HFFc6 (cell line): ENCODE data around the gene SEMA4D. TPM values are rescaled to one million over a fixed set of nuclear protein-coding genes. Genes with fewer than 3 reads are reported as not detected.
A peak's percentile ranks its signal among the peaks of the same experiment; 100 is the strongest.
"Not testable (repeated sequence)": the region's sequence is repeated elsewhere in the genome, so short reads cannot be mapped to it uniquely, and the experiment has no call there.

Experiments
- DNase-seq: peaks from one replicate; pipeline ENCODE4 v3.0.0-alpha.2; 2018
- H3K27ac Mint-ChIP-seq: 2 replicates; pipeline ENCODE4 v1.8.0; 2020; ENCODE audit warnings: mild to moderate bottlenecking, mixed read lengths
- H3K27me3 Mint-ChIP-seq: 2 replicates; pipeline ENCODE4 v1.8.0; 2021; ENCODE audit warnings: mild to moderate bottlenecking, moderate library complexity, mixed read lengths; ENCODE audit not compliant: insufficient read depth
- H3K36me3 Mint-ChIP-seq: 2 replicates; pipeline ENCODE4 v1.8.0; 2021; ENCODE audit warnings: low read depth, mixed read lengths
- H3K4me1 Mint-ChIP-seq: 2 replicates; pipeline ENCODE4 v1.8.0; 2020; ENCODE audit warnings: low read depth, mixed read lengths
- H3K4me3 Mint-ChIP-seq: 2 replicates; pipeline ENCODE4 v1.8.0; 2020; ENCODE audit warnings: mild to moderate bottlenecking, moderate library complexity, mixed read lengths
- H3K9me3 Mint-ChIP-seq: 2 replicates; pipeline ENCODE4 v1.8.0; 2020; ENCODE audit warnings: mild to moderate bottlenecking, mixed read lengths
- total RNA-seq, 6 experiments: library from RNA; stranded (reverse); fragmentation: NEBNext Ultra II Directional; extraction: Animal tissue kit (Norgen Biotek cat#: 25700); gene quantifications; 2 replicates in 1 of 6; 3 replicates in 5 of 6; pipeline ENCODE4 v1.2.3, GENCODE V29; 2021
- TF ChIP-seq, protein P1 (sequence below): fragments of 200-600 bp; sonication (generic); IDR thresholded peaks from 2 replicates; pipeline ENCODE4 v1.5.0; 2021; ENCODE audit warnings: antibody characterized with exemption, mild to moderate bottlenecking

Gene SEMA4D
- total RNA-seq, 6 experiments from 2014 or later = not detected

GRCh38 chr9:89473762-89474469, 24.0 kb downstream of the SEMA4D start:
- no peak overlapping the region for H3K27ac Mint-ChIP-seq
- TF ChIP-seq, protein P1, sequence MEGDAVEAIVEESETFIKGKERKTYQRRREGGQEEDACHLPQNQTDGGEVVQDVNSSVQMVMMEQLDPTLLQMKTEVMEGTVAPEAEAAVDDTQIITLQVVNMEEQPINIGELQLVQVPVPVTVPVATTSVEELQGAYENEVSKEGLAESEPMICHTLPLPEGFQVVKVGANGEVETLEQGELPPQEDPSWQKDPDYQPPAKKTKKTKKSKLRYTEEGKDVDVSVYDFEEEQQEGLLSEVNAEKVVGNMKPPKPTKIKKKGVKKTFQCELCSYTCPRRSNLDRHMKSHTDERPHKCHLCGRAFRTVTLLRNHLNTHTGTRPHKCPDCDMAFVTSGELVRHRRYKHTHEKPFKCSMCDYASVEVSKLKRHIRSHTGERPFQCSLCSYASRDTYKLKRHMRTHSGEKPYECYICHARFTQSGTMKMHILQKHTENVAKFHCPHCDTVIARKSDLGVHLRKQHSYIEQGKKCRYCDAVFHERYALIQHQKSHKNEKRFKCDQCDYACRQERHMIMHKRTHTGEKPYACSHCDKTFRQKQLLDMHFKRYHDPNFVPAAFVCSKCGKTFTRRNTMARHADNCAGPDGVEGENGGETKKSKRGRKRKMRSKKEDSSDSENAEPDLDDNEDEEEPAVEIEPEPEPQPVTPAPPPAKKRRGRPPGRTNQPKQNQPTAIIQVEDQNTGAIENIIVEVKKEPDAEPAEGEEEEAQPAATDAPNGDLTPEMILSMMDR = no peak
- H3K4me1 Mint-ChIP-seq = peaks cover 8% of the 10 kb centered on the region; the same call in 1 of the 2 replicates
- peaks cover 5% of the 10 kb centered on the region; the same call in 1 of the 2 replicates for H3K9me3 Mint-ChIP-seq
- no peaks in the 10 kb centered on the region for H3K36me3 Mint-ChIP-seq
- peak; percentile 3 for DNase-seq
- no peak overlapping the region for H3K4me3 Mint-ChIP-seq
- H3K27me3 Mint-ChIP-seq = peaks cover 7% of the 10 kb centered on the region

DNA sequence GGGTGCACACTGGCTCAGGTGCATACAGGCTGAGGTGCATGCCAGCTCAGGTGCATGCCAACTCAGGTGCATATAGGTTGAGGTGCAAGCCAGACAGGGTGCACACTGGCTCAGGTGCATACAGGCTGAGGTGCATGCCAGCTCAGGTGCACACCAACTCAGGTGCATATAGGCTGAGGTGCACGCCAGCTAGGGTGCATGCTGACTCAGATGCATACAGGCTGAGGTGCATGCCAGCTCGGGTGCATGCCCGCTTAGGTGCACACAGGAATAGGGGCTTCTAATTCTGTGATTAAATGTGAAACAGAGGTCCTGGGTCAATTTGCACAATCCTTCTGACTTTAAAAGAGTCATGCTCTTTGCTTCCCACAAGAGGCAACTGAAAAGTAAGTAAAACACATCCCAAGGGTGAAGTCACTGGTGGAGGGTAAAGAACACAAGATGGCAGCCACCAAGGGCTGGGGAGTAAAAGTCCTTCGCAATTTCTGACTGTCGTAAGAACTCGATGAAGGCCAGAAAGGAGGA, 26.1 kb downstream of the SEMA4D start:
- H3K36me3 Mint-ChIP-seq, H3K27ac Mint-ChIP-seq, H3K9me3 Mint-ChIP-seq, H3K27me3 Mint-ChIP-seq, H3K4me1 Mint-ChIP-seq, H3K4me3 Mint-ChIP-seq, DNase-seq: not testable (repeated sequence)

DNA sequence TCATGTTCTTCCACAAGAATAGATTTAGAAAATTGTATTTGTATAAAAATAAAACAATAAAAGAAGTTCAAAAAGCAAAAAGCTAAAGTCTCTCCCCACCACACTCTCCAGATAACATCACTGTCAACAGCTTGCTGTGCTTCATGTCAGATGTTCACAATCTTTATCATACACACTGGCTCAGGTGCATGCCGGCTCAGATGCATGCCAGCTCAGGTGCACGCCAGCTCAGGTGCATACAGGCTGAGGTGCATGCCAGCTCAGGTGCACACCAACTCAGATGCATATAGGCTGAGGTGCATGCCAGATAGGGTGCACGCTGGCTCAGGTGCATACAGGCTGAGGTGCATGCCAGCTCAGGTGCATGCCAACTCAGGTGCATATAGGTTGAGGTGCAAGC, 26.5 kb downstream of the SEMA4D start:
- Mint-ChIP-seq H3K27me3 (peaks cover 7% of the 10 kb centered on the region), H3K36me3 (no peaks in the 10 kb centered on the region), H3K27ac (no peak overlapping the region), H3K4me1 (peaks cover 8% of the 10 kb centered on the region; the same call in 1 of the 2 replicates), H3K9me3 (no peaks in the 10 kb centered on the region; the same call in 1 of the 2 replicates), H3K4me3 (no peak overlapping the region)
- DNase-seq = no peak
- TF ChIP-seq, protein P1 = no peak

DNA sequence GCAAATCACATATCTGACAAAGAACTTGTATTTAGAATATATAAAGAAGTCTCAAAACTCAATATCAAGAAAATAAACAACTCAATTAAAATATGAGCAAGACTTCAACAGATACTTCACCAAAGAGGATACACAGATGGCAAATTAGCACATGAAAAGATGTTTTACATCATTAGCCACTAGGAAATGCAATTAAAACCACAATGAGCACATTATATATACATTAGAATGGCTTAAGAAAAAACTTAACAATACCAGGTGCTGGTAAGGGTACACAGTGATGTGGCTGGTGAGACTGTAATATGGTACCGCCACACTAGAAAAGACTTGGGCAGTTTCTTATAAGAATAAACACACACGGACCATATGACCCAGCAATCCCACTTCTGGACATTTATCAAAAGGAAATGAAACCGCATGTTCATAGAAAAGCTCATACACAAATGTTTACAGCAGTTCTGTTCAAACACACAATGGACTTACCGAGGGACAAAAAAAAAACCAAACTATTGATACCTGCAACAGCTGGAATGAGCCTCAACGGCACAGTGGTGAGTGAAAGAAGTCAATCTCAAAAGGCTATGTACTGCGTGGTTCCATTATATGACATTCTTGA, 27.6 kb downstream of the SEMA4D start:
- Mint-ChIP-seq H3K27ac (no peak overlapping the region), H3K4me1 (peaks cover 8% of the 10 kb centered on the region; the same call in 1 of the 2 replicates), H3K4me3 (no peak overlapping the region), H3K36me3 (no peaks in the 10 kb centered on the region), H3K27me3 (peaks cover 5% of the 10 kb centered on the region), H3K9me3 (no peaks in the 10 kb centered on the region; the same call in 1 of the 2 replicates)
- DNase-seq = no peak
- TF ChIP-seq, protein P1 = no peak

GRCh38 chr9:89469003-89469402, 28.9 kb downstream of the SEMA4D start:
- TF ChIP-seq, protein P1 = no peak
- Mint-ChIP-seq H3K4me1 (peaks cover 3% of the 10 kb centered on the region; the same call in 1 of the 2 replicates), H3K27ac (no peak overlapping the region), H3K27me3 (peaks cover 5% of the 10 kb centered on the region), H3K36me3 (no peaks in the 10 kb centered on the region), H3K4me3 (no peak overlapping the region), H3K9me3 (no peaks in the 10 kb centered on the region; the same call in 1 of the 2 replicates)
- no peak for DNase-seq
